WTC11 (cell line): Measurements from ENCODE around the gene MYOM1. TPM values are rescaled to one million over a fixed set of nuclear protein-coding genes. Genes with fewer than 3 reads are reported as not detected.
A peak's percentile ranks its signal among the peaks of the same experiment; 100 is the strongest.
"Not testable (repeated sequence)": the region's sequence is repeated elsewhere in the genome, so short reads cannot be mapped to it uniquely, and the experiment has no call there.

ENCODE experiments used
- ATAC-seq: fragments of 200-7000 bp; cut with Tn5 transposase; 2 replicates; pipeline ENCODE4 v1.10.0; 2021; ENCODE audit warnings: mild to moderate bottlenecking, moderate library complexity
- CTCF ChIA-PET: fragments of 300-600 bp; sonication (Branson Sonifier 250); formaldehyde crosslinking; loops from one replicate; lab custom pipeline; 2021; ENCODE audit warnings: antibody characterized with exemption; lab: Charles Lee
- POLR2A ChIA-PET: fragments of 350-600 bp; sonication (Branson Sonifier 250); formaldehyde crosslinking; loops from one replicate; lab custom pipeline; 2021; ENCODE audit warnings: antibody characterized with exemption; lab: Charles Lee
- DNase-seq: peaks from one replicate; pipeline ENCODE4 v3.0.0; 2021; ENCODE audit warnings: low spot score
- H3K27ac Mint-ChIP-seq: 2 replicates; pipeline ENCODE4 v1.8.0; 2021; ENCODE audit warnings: mixed read lengths
- H3K27me3 Mint-ChIP-seq: 2 replicates; pipeline ENCODE4 v1.8.0; 2021; ENCODE audit warnings: low read depth, mild to moderate bottlenecking, moderate library complexity, mixed read lengths
- H3K36me3 Mint-ChIP-seq: 2 replicates; pipeline ENCODE4 v1.8.0; 2021; ENCODE audit warnings: mixed read lengths
- H3K4me1 Mint-ChIP-seq: 2 replicates; pipeline ENCODE4 v1.8.0; 2022; ENCODE audit warnings: mixed read lengths
- H3K4me3 Mint-ChIP-seq: 2 replicates; pipeline ENCODE4 v1.8.0; 2021; ENCODE audit warnings: mild to moderate bottlenecking, moderate library complexity, mixed read lengths
- H3K9me3 Mint-ChIP-seq: 2 replicates; pipeline ENCODE4 v1.8.0; 2021; ENCODE audit warnings: mixed read lengths
- CREM ChIP-seq: sonication (generic); formaldehyde crosslinking; IDR thresholded peaks from 2 replicates; pipeline ENCODE4 v1.8.1; 2022; ENCODE audit warnings: mild to moderate bottlenecking, missing genetic modification reagents, moderate library complexity
- ELF4 ChIP-seq: sonication (generic); formaldehyde crosslinking; IDR thresholded peaks from 2 replicates; pipeline ENCODE4 v1.8.1; 2022; ENCODE audit warnings: low read depth, mild to moderate bottlenecking, moderate library complexity, missing genetic modification reagents
- GABPB1 ChIP-seq: sonication (generic); formaldehyde crosslinking; IDR thresholded peaks from 2 replicates; pipeline ENCODE4 v1.8.1; 2023; ENCODE audit warnings: mild to moderate bottlenecking, missing genetic modification reagents
- MXD4 ChIP-seq: fragments of 250-450 bp; sonication (Bioruptor Pico); IDR thresholded peaks from 2 replicates; pipeline ENCODE4 v1.8.0; 2021; ENCODE audit warnings: mild to moderate bottlenecking, moderate library complexity, borderline replicate concordance
- MYBL2 ChIP-seq: sonication (generic); formaldehyde crosslinking; IDR thresholded peaks from 2 replicates; pipeline ENCODE4 v1.8.1; 2023; ENCODE audit warnings: mild to moderate bottlenecking, moderate library complexity, missing genetic modification reagents
- NFE2L1 ChIP-seq: sonication (generic); formaldehyde crosslinking; IDR thresholded peaks from 2 replicates; pipeline ENCODE4 v1.8.1; 2023; ENCODE audit warnings: missing genetic modification reagents
- NFYB ChIP-seq: sonication (generic); formaldehyde crosslinking; conservative IDR thresholded peaks from 2 replicates; pipeline ENCODE4 v1.8.0; 2022; ENCODE audit warnings: low read depth, missing genetic modification reagents
- OVOL2 ChIP-seq: fragments of 250-450 bp; sonication (Bioruptor Pico); IDR thresholded peaks from 2 replicates; pipeline ENCODE4 v1.9.0; 2021; ENCODE audit warnings: mild to moderate bottlenecking, borderline replicate concordance
- ZNF121 ChIP-seq: sonication (generic); formaldehyde crosslinking; IDR thresholded peaks from 2 replicates; pipeline ENCODE4 v1.8.0; 2023; ENCODE audit warnings: missing genetic modification reagents
- ZNF416 ChIP-seq: fragments of 250-450 bp; sonication (Bioruptor Pico); IDR thresholded peaks from 2 replicates; pipeline ENCODE4 v1.9.0; 2021; ENCODE audit warnings: mild to moderate bottlenecking, inconsistent platforms
- total RNA-seq: library from RNA; stranded (reverse); gene quantifications from 3 replicates; pipeline ENCODE4 v1.2.3, GENCODE V29; 2021
- TF ChIP-seq, protein P1 (sequence below): sonication (generic); formaldehyde crosslinking; IDR thresholded peaks from 2 replicates; pipeline ENCODE4 v1.8.1; 2023; ENCODE audit warnings: mild to moderate bottlenecking, missing genetic modification reagents
- TF ChIP-seq, protein P2 (sequence below): fragments of 250-450 bp; sonication (Bioruptor Pico); conservative IDR thresholded peaks from 2 replicates; pipeline ENCODE4 v1.9.0; 2021; ENCODE audit warnings: mild to moderate bottlenecking
- TF ChIP-seq, protein P3 (sequence below): sonication (generic); formaldehyde crosslinking; IDR thresholded peaks from 2 replicates; pipeline ENCODE4 v1.8.0; 2022; ENCODE audit warnings: missing genetic modification reagents
- TF ChIP-seq, protein P4 (sequence below): sonication (generic); formaldehyde crosslinking; IDR thresholded peaks from 2 replicates; pipeline ENCODE4 v1.8.1; 2023; ENCODE audit warnings: mild to moderate bottlenecking, missing genetic modification reagents, moderate library complexity
- TF ChIP-seq, protein P5 (sequence below): sonication (generic); formaldehyde crosslinking; IDR thresholded peaks from 2 replicates; pipeline ENCODE4 v1.8.1; 2022; ENCODE audit warnings: mild to moderate bottlenecking, moderate library complexity, missing genetic modification reagents
- TF ChIP-seq, protein P6 (sequence below): sonication (generic); formaldehyde crosslinking; IDR thresholded peaks from 2 replicates; pipeline ENCODE4 v1.8.0; 2023; ENCODE audit warnings: missing genetic modification reagents

MYOM1 gene
- total RNA-seq, 1 experiment from 2014 or later: 0.35 TPM

DNA sequence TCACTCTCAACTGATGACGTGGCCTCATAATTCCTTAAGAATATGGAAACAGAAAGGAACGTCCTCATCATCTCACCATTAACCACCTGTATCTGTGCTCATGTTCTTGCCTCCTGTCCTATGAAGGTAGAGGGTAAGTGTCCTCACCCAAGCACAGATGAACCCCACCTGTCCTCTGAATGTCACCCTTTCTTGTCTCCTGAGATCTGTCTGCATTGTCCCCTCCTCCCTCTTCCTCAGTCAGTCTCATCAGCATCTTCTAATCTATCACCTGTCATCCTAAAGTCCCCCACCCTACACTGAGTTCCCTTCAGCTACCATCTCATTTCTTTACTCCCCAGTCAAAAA lies 167.4 kb downstream of the MYOM1 start (continued):
- TF ChIP-seq, protein P1, sequence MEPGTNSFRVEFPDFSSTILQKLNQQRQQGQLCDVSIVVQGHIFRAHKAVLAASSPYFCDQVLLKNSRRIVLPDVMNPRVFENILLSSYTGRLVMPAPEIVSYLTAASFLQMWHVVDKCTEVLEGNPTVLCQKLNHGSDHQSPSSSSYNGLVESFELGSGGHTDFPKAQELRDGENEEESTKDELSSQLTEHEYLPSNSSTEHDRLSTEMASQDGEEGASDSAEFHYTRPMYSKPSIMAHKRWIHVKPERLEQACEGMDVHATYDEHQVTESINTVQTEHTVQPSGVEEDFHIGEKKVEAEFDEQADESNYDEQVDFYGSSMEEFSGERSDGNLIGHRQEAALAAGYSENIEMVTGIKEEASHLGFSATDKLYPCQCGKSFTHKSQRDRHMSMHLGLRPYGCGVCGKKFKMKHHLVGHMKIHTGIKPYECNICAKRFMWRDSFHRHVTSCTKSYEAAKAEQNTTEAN (CRISPR knock-in tag): no peak
- TF ChIP-seq MXD4: no peak

DNA sequence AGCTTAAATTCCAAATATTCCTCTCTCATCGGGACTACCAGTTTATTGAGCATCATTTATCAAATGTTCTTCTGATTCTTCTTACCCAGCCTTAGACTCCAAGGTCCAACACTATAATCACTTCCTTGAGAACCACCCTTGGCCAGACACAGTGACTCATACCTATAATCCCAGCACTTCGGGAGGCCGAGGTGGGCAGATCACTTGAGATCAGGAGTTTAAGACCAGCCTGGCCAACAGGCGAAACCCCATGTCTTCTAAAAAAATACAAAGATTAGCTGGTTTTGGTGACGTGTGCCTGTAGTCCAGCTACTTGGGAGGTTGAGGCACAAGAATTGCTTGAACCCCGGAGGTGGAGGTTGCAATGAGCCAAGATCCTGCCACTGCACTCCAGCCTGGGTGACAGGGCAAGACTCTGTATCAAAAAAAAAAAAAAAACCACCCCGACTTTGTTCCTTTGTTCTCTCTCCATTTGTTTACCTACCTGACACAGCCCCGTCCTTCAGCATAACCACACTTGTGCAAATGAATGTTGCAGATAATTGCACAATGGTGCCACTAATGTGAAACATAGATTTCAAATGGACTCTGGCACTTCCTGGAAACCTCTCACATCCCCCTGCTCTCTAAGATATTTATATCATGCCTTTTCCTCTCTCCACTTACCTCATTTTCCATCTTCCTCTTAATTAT lies 167.9 kb downstream of the MYOM1 start:
- DNase-seq: no peak

DNA sequence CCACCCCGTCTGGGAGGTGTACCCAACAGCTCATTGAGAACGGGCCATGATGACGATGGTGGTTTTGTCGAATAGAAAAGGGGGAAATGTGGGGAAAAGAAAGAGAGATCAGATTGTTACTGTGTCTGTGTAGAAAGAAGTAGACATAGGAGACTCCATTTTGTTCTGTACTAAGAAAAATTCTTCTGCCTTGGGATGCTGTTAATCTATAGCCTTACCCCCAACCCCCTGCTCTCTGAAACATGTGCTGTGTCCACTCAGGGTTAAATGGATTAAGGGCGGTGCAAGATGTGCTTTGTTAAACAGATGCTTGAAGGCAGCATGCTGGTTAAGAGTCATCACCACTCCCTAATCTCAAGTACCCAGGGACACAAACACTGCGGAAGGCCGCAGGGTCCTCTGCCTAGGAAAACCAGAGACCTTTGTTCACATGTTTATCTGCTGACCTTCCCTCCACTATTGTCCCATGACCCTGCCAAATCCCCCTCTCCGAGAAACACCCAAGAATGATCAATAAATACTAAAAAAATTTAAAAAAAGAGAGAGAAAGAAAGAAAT lies 169.8 kb downstream of the MYOM1 start:
- H3K4me1 Mint-ChIP-seq: peaks cover 13% of the 10 kb centered on the region
- peaks cover 14% of the 10 kb centered on the region for H3K9me3 Mint-ChIP-seq
- CTCF ChIA-PET, H3K27me3 Mint-ChIP-seq, H3K4me3 Mint-ChIP-seq, H3K27ac Mint-ChIP-seq, DNase-seq, ATAC-seq: not testable (repeated sequence)
- H3K36me3 Mint-ChIP-seq: peaks cover 10% of the 10 kb centered on the region
- POLR2A ChIA-PET: interaction anchor here (0.6 kb wide), 1 partner anchor 390 kb away, joined by 3 read pairs; no protein-coding TSS in a partner anchor

More for the DNA sequence above, 167.9 kb downstream of the MYOM1 start:
- peaks cover 17% of the 10 kb centered on the region for H3K4me1 Mint-ChIP-seq
- H3K36me3 Mint-ChIP-seq: peaks cover 10% of the 10 kb centered on the region
- no peak overlapping the region for H3K4me3 Mint-ChIP-seq
- no peak for ATAC-seq
- peaks cover 2% of the 10 kb centered on the region; the same call in 1 of the 2 replicates for H3K27me3 Mint-ChIP-seq
- peaks cover 14% of the 10 kb centered on the region for H3K9me3 Mint-ChIP-seq
- ChIA-PET CTCF (no interaction called here), POLR2A (no interaction called here)
- H3K27ac Mint-ChIP-seq: no peak overlapping the region
- TF ChIP-seq, protein P2, sequence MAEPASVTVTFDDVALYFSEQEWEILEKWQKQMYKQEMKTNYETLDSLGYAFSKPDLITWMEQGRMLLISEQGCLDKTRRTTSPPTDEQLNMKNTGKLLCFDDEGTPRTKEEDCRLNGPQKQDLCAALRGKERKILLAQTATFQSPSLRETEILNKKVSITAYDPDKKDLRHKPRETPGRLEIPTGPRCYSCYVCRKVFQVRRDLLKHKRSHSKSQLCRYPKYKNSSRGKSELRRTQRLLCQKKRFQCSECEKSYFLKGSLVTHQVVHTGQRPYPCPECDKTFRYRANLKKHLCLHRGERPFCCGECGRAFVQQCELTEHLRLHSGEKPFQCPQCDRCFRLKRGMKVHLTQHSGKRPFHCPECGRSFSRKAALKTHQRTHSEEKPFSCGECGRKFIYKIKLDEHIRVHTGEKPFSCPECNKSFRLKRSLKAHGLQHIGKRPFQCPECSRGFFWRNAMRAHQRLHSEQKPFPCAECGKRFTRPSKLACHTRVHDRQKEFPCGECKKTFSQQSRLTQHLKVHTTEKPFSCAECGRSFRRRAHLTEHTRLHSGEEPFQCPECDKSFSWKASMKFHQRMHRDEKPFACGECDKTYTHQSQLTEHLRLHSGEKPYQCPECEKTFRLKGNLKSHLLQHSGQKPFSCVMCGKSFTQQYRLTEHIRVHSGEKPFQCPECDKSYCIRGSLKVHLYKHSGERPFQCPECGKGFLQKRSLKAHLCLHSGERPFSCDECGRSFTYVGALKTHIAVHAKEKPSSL (CRISPR knock-in tag): no peak
- TF ChIP-seq GABPB1 (CRISPR knock-in tag): peak; percentile 95

DNA sequence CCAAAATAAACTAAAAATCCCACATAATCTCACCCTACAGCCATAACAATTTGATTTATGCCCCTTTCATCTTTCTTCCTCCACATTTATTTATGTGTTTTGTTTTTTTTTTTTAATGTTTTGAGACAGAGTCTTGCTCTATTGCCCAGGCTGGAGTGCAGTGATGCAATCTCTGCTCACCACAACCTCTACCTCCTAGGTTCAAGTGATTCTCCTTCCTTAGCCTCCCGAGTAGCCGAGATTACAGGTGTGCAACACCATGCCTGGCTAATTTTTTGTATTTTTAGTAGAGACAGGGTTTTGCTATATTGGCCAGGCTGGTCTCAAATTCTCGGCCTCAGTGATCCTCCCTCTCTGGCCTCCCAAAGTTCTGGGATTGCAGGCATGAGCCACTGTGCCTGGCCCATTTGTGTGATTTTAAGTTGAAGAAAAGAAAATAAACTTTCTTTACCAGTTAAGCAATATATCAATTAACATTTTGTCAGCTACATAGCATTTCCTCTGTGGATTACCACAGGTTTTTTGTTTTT lies 170.9 kb downstream of the MYOM1 start:
- ATAC-seq (no peak), DNase-seq (no peak)
- Mint-ChIP-seq H3K9me3 (peaks cover 8% of the 10 kb centered on the region), H3K36me3 (peaks cover 8% of the 10 kb centered on the region), H3K4me3 (no peak overlapping the region), H3K27me3 (no peaks in the 10 kb centered on the region), H3K27ac (no peak overlapping the region), H3K4me1 (peaks cover 13% of the 10 kb centered on the region)
- TF ChIP-seq GABPB1 (CRISPR knock-in tag) (peak; percentile 48; the same call in 1 of the 2 replicates), ZNF121 (CRISPR knock-in tag) (peak; percentile 86), MYBL2 (CRISPR knock-in tag) (no peak)
- CTCF ChIA-PET: no interaction called here
- POLR2A ChIA-PET: no interaction called here

DNA sequence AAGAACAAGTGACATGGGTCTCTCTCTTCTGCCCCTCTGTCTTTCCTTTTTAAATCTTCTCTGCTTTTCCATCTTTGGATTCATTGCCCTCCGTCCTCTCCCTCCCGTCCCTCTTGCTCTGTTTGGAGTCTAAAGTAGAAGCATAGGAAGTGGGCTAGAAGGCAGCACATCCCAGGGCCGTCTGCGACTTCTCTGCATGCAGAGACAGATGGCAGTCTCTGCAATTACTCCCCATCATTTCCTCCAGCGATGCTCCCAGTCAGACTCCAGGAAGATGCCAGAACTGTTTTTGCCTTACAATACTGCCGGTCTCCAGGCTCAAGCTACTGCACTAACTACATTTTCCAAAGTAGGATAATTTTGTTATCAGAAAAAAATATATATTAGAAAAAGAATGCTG lies 171.6 kb downstream of the MYOM1 start:
- peaks cover 13% of the 10 kb centered on the region for H3K4me1 Mint-ChIP-seq
- peak overlapping the region; percentile 45; the same call in 1 of the 2 replicates for H3K27ac Mint-ChIP-seq
- H3K4me3 Mint-ChIP-seq: no peak overlapping the region
- CTCF ChIA-PET: no interaction called here
- H3K9me3 Mint-ChIP-seq: peaks cover 2% of the 10 kb centered on the region
- ATAC-seq (peak; percentile 69), DNase-seq (no peak)
- POLR2A ChIA-PET: no interaction called here
- peaks cover 2% of the 10 kb centered on the region for H3K36me3 Mint-ChIP-seq
- no peaks in the 10 kb centered on the region for H3K27me3 Mint-ChIP-seq
- no peak for TF ChIP-seq NFYB (CRISPR knock-in tag)
- no peak for TF ChIP-seq CREM (CRISPR knock-in tag)
- TF ChIP-seq, protein P3, sequence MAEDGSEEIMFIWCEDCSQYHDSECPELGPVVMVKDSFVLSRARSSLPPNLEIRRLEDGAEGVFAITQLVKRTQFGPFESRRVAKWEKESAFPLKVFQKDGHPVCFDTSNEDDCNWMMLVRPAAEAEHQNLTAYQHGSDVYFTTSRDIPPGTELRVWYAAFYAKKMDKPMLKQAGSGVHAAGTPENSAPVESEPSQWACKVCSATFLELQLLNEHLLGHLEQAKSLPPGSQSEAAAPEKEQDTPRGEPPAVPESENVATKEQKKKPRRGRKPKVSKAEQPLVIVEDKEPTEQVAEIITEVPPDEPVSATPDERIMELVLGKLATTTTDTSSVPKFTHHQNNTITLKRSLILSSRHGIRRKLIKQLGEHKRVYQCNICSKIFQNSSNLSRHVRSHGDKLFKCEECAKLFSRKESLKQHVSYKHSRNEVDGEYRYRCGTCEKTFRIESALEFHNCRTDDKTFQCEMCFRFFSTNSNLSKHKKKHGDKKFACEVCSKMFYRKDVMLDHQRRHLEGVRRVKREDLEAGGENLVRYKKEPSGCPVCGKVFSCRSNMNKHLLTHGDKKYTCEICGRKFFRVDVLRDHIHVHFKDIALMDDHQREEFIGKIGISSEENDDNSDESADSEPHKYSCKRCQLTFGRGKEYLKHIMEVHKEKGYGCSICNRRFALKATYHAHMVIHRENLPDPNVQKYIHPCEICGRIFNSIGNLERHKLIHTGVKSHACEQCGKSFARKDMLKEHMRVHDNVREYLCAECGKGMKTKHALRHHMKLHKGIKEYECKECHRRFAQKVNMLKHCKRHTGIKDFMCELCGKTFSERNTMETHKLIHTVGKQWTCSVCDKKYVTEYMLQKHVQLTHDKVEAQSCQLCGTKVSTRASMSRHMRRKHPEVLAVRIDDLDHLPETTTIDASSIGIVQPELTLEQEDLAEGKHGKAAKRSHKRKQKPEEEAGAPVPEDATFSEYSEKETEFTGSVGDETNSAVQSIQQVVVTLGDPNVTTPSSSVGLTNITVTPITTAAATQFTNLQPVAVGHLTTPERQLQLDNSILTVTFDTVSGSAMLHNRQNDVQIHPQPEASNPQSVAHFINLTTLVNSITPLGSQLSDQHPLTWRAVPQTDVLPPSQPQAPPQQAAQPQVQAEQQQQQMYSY (CRISPR knock-in tag): no peak
- TF ChIP-seq, protein P4, sequence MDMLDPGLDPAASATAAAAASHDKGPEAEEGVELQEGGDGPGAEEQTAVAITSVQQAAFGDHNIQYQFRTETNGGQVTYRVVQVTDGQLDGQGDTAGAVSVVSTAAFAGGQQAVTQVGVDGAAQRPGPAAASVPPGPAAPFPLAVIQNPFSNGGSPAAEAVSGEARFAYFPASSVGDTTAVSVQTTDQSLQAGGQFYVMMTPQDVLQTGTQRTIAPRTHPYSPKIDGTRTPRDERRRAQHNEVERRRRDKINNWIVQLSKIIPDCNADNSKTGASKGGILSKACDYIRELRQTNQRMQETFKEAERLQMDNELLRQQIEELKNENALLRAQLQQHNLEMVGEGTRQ (CRISPR knock-in tag): no peak
- TF ChIP-seq, protein P5, sequence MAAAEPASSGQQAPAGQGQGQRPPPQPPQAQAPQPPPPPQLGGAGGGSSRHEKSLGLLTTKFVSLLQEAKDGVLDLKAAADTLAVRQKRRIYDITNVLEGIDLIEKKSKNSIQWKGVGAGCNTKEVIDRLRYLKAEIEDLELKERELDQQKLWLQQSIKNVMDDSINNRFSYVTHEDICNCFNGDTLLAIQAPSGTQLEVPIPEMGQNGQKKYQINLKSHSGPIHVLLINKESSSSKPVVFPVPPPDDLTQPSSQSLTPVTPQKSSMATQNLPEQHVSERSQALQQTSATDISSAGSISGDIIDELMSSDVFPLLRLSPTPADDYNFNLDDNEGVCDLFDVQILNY (CRISPR knock-in tag): no peak
- TF ChIP-seq NFE2L1: no peak
- no peak for TF ChIP-seq ELF4 (CRISPR knock-in tag)
- TF ChIP-seq, protein P6, sequence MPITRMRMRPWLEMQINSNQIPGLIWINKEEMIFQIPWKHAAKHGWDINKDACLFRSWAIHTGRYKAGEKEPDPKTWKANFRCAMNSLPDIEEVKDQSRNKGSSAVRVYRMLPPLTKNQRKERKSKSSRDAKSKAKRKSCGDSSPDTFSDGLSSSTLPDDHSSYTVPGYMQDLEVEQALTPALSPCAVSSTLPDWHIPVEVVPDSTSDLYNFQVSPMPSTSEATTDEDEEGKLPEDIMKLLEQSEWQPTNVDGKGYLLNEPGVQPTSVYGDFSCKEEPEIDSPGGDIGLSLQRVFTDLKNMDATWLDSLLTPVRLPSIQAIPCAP: no peak
- TF ChIP-seq ZNF416 (CRISPR knock-in tag): no peak
- TF ChIP-seq ZNF121 (CRISPR knock-in tag): no peak
- TF ChIP-seq OVOL2: no peak
